Left lung (tissue), 10 donors: ENCODE results near the gene PDE8A. TPM values are rescaled to one million over a fixed set of nuclear protein-coding genes. Genes with fewer than 3 reads are reported as not detected.

ENCODE experiments used
- ATAC-seq: fragments of 200-7000 bp; cut with Tn5 transposase; one replicate; pipeline ENCODE4 v1.9.1; 2020; ENCODE audit warnings: moderate library complexity
- DNase-seq, 4 donors: peaks; one replicate each; pipeline ENCODE4 v3.0.0-alpha.2; 2013 to 2020
- H3K27ac ChIP-seq, 2 donors: fragments of 200-600 bp; sonication (generic) in 1 of 2; one replicate each; pipeline versions ENCODE4 v1.5.0 to v1.8.0; 2020 to 2021
- H3K27me3 ChIP-seq, 2 donors: fragments of 200-600 bp; sonication (generic) in 1 of 2; one replicate each; pipeline versions ENCODE4 v1.5.0 to v1.8.0; 2020 to 2021
- H3K36me3 ChIP-seq, 2 donors: fragments of 200-600 bp; sonication (generic) in 1 of 2; one replicate each; pipeline versions ENCODE4 v1.5.0 to v1.8.0; 2020 to 2021
- H3K4me1 ChIP-seq, 2 donors: fragments of 200-600 bp; one replicate each; pipeline ENCODE4 v1.8.0; 2021
- H3K4me3 ChIP-seq, 2 donors: fragments of 200-600 bp; sonication (generic) in 1 of 2; one replicate each; pipeline versions ENCODE4 v1.5.0 to v1.8.0; 2020 to 2021; ENCODE audit warnings: mild to moderate bottlenecking in 1 of 2
- H3K9me3 ChIP-seq, 2 donors: fragments of 200-600 bp; sonication (generic) in 1 of 2; one replicate each; pipeline versions ENCODE4 v1.5.0 to v1.8.0; 2020 to 2021
- intact Hi-C, 2 donors: fragments of 100-400 bp; cut with DNase I; formaldehyde crosslinking; loops; one replicate each; pipeline versions ENCODE4 v1.11.2 to v1.14.2; 2022
- polyA plus RNA-seq, 6 donors: library from polyadenylated mRNA; unstranded; fragments of 120-200 nt; gene quantifications; one replicate each; pipeline ENCODE4 v1.2.1, GENCODE V29; 2013; ENCODE audit not compliant: insufficient read length in 6 of 6
- total RNA-seq, 2 donors: library from RNA; stranded (reverse); fragmentation: NEBNext Ultra II Directional; extraction: Animal tissue kit (Norgen Biotek cat#: 25700); gene quantifications; one replicate each; pipeline ENCODE4 v1.2.1, GENCODE V29; 2021
- TF ChIP-seq, protein P1 (sequence below), 2 donors: fragments of 200-600 bp; sonication (generic) in 1 of 2; IDR thresholded peaks; one replicate each; pipeline versions ENCODE4 v1.5.0 to v1.8.0; 2021; ENCODE audit warnings: antibody characterized with exemption in 2 of 2
- donor health status: DM: no; HTN: yes; CAD: no.
- donor health status: DM: no; HTN: no; CAD: no.

The PDE8A gene
- total and polyA plus RNA-seq, 8 donors, result 30.4 to 64.0 (median 48.4) TPM

- intact Hi-C loops, result no loop called here
- H3K27ac ChIP-seq, result no peak overlapping the region
- H3K27me3 ChIP-seq, result no peaks in the 10 kb centered on the region
- no peak overlapping the region for H3K4me3 ChIP-seq
- H3K4me1 ChIP-seq, result peaks cover 0 to 54% of the 10 kb centered on the region in 2 donors
- no peaks in the 10 kb centered on the region for H3K36me3 ChIP-seq
- TF ChIP-seq, protein P1, sequence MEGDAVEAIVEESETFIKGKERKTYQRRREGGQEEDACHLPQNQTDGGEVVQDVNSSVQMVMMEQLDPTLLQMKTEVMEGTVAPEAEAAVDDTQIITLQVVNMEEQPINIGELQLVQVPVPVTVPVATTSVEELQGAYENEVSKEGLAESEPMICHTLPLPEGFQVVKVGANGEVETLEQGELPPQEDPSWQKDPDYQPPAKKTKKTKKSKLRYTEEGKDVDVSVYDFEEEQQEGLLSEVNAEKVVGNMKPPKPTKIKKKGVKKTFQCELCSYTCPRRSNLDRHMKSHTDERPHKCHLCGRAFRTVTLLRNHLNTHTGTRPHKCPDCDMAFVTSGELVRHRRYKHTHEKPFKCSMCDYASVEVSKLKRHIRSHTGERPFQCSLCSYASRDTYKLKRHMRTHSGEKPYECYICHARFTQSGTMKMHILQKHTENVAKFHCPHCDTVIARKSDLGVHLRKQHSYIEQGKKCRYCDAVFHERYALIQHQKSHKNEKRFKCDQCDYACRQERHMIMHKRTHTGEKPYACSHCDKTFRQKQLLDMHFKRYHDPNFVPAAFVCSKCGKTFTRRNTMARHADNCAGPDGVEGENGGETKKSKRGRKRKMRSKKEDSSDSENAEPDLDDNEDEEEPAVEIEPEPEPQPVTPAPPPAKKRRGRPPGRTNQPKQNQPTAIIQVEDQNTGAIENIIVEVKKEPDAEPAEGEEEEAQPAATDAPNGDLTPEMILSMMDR (IDR thresholded peaks at IDR 0.05), result no peak
- no peak for DNase-seq
- no peaks in the 10 kb centered on the region for H3K9me3 ChIP-seq
- ATAC-seq, result no peak
These were observed 52.6 kb downstream of the PDE8A start for GRCh38 chr15:85034276-85034675.

GRCh38 chr15:85035980-85036379, 54.3 kb downstream of the PDE8A start:
- TF ChIP-seq, protein P1 (IDR thresholded peaks at IDR 0.05), result no peak
- Histone ChIP-seq H3K4me1 (peaks cover 0 to 38% of the 10 kb centered on the region in 2 donors), H3K4me3 (no peak overlapping the region), H3K9me3 (no peaks in the 10 kb centered on the region), H3K36me3 (no peaks in the 10 kb centered on the region), H3K27ac (no peak overlapping the region), H3K27me3 (no peaks in the 10 kb centered on the region)
- intact Hi-C loops, result no loop called here
- DNase-seq, result no peak
- ATAC-seq, result no peak

GRCh38 chr15:85036716-85037115, 55.1 kb downstream of the PDE8A start:
- H3K4me1 ChIP-seq, result peaks cover 0 to 35% of the 10 kb centered on the region in 2 donors
- no peak overlapping the region for H3K27ac ChIP-seq
- ATAC-seq (peak; percentile 61), DNase-seq (no peak)
- intact Hi-C loops, result no loop called here
- no peak overlapping the region for H3K4me3 ChIP-seq
- H3K36me3 ChIP-seq, result no peaks in the 10 kb centered on the region
- TF ChIP-seq, protein P1 (IDR thresholded peaks at IDR 0.05), result no peak
- H3K27me3 ChIP-seq, result no peaks in the 10 kb centered on the region
- no peaks in the 10 kb centered on the region for H3K9me3 ChIP-seq

DNA sequence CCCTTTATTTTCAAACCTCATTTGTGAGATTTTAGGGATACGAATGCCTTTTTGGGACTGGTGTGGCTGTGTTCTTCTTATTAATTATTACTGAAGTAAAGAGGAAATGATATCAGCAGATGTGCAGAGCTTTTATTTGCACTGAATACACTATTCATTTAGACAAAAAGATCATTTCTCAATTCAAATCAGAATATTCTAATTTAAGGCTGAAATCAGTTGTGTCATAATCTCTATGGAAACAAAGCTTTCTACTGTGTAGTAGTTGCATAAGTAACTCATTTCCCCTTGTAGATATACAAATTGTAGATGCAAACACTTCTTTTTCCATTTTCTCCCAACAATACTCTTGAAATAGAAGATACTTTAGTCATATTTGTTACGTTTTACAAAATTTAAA, 56.0 kb downstream of the PDE8A start:
- intact Hi-C loops, result no loop called here
- peaks cover 0 to 29% of the 10 kb centered on the region in 2 donors for H3K4me1 ChIP-seq
- H3K27ac ChIP-seq, result no peak overlapping the region
- TF ChIP-seq, protein P1 (IDR thresholded peaks at IDR 0.05), result no peak
- H3K36me3 ChIP-seq, result no peaks in the 10 kb centered on the region
- ATAC-seq, result no peak
- no peaks in the 10 kb centered on the region for H3K9me3 ChIP-seq
- H3K27me3 ChIP-seq, result no peaks in the 10 kb centered on the region
- H3K4me3 ChIP-seq, result no peak overlapping the region
- no peak for DNase-seq

DNA sequence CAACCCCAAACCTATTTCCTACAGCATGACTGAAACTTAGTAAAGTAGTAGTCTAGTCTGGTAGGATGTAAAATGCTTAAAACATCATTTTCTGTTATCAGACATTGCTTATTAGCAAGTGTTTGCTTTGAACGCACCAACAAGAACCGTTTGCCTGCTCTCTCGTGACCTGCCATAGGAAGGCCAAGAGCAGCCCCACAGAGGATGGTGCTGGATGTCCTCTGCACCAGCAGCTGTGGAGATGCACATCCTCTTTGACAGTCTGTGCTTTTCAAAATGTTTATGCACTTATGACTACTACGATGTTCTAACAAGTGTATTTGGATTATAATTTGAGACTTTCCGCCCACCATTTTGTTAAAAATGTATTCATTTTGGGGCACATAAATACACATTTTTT, 59.6 kb downstream of the PDE8A start:
- Histone ChIP-seq H3K9me3 (no peaks in the 10 kb centered on the region), H3K27me3 (no peaks in the 10 kb centered on the region), H3K4me1 (peaks cover 0 to 24% of the 10 kb centered on the region in 2 donors), H3K36me3 (no peaks in the 10 kb centered on the region), H3K4me3 (no peak overlapping the region), H3K27ac (no peak overlapping the region)
- intact Hi-C loops, result loop anchor here in 1 of 2 donors (10.0 kb wide), 1 partner anchor 86 kb away; no protein-coding TSS in a partner anchor
- no peak for ATAC-seq
- DNase-seq, result no peak
- TF ChIP-seq, protein P1 (IDR thresholded peaks at IDR 0.05), result no peak
